Upper lobe of right lung (tissue), 1 donor: ENCODE data around the gene GLG1. TPM values are rescaled to one million over a fixed set of nuclear protein-coding genes. Genes with fewer than 3 reads are reported as not detected.
"Not testable (repeated sequence)": the region's sequence is repeated elsewhere in the genome, so short reads cannot be mapped to it uniquely, and the experiment has no call there.

ENCODE experiments used
- ATAC-seq: fragments of 200-7000 bp; cut with Tn5 transposase; one replicate; pipeline ENCODE4 v1.9.1; 2020; ENCODE audit warnings: mild to moderate bottlenecking, moderate library complexity
- DNase-seq: peaks from one replicate; pipeline ENCODE4 v3.0.0-alpha.2; 2020
- H3K27ac ChIP-seq: fragments of 200-600 bp; one replicate; pipeline ENCODE4 v1.8.0; 2022
- H3K27me3 ChIP-seq: fragments of 200-600 bp; one replicate; pipeline ENCODE4 v1.8.0; 2022; ENCODE audit warnings: mild to moderate bottlenecking
- H3K36me3 ChIP-seq: fragments of 200-600 bp; one replicate; pipeline ENCODE4 v1.8.0; 2022
- H3K4me1 ChIP-seq: fragments of 200-600 bp; one replicate; pipeline ENCODE4 v1.8.0; 2022
- H3K4me3 ChIP-seq: fragments of 200-600 bp; one replicate; pipeline ENCODE4 v1.8.0; 2022; ENCODE audit warnings: mild to moderate bottlenecking
- H3K9me3 ChIP-seq: fragments of 200-600 bp; one replicate; pipeline ENCODE4 v1.8.0; 2022
- CTCF ChIP-seq: fragments of 200-600 bp; IDR thresholded peaks from one replicate; pipeline ENCODE4 v1.8.0; 2022; ENCODE audit warnings: antibody characterized with exemption
- intact Hi-C: fragments of 100-400 bp; cut with DNase I; formaldehyde crosslinking; loops from one replicate; pipeline ENCODE4 v1.11.0; 2022
- long read RNA-seq: library from polyadenylated mRNA; unstranded; transcript quantifications from one replicate; pipeline ENCODE4 v2.0.0, GENCODE V29; 2021
- total RNA-seq: library from RNA; stranded (reverse); fragmentation: NEBNext Ultra II Directional; extraction: Animal tissue kit (Norgen Biotek cat#: 25700); gene quantifications from one replicate; pipeline ENCODE4 v1.2.1, GENCODE V29; 2021
- donor health status: DM: no; HTN: yes; CAD: no; lungs with severe emphysema.

The GLG1 gene
- total RNA-seq = 112 TPM
- long read RNA-seq, full-length matches to known transcripts = 100 of 157 reads
- long read RNA-seq, partial matches to known transcripts = 51 of 157 reads
- long read RNA-seq, other reads (novel, unspliced or antisense) = 6 of 157 reads

- Histone ChIP-seq H3K4me3 (peak within 1 kb of the TSS; percentile 100), H3K36me3 (no peaks in the 10 kb centered on the region), H3K9me3 (no peaks in the 10 kb centered on the region), H3K27ac (peak within 1 kb of the TSS; percentile 97), H3K4me1 (peaks cover 25% of the 10 kb centered on the region), H3K27me3 (no peaks in the 10 kb centered on the region)
- no peak for TF ChIP-seq CTCF
- peak; percentile 99 for ATAC-seq
- intact Hi-C loops = no loop called here
- DNase-seq = peak; percentile 96
These were observed at the start of gene GLG1 for GRCh38 chr16:74606521-74607309. GLG1 (minus strand) TSS chr16:74607114; CDS start chr16:74607094, 20 bp downstream.

- H3K4me3 ChIP-seq = no peak overlapping the region
- intact Hi-C loops = no loop called here
- ATAC-seq (no peak), DNase-seq (no peak)
- TF ChIP-seq CTCF = no peak
- no peak overlapping the region for H3K27ac ChIP-seq
- H3K36me3 ChIP-seq = peaks cover 51% of the 10 kb centered on the region
- H3K9me3 ChIP-seq = no peaks in the 10 kb centered on the region
- H3K27me3 ChIP-seq = no peaks in the 10 kb centered on the region
- H3K4me1 ChIP-seq = peaks cover 5% of the 10 kb centered on the region
These were observed 47.7 kb upstream of the GLG1 start for GRCh38 chr16:74654536-74655050.

- intact Hi-C loops = not testable (repeated sequence)
- H3K36me3 ChIP-seq = peaks cover 48% of the 10 kb centered on the region
These were observed 46.0 kb upstream of the GLG1 start for GRCh38 chr16:74652883-74653282.

GRCh38 chr16:74652249-74652648 is 45.3 kb upstream of the GLG1 start:
- Histone ChIP-seq H3K27me3 (no peaks in the 10 kb centered on the region), H3K9me3 (no peaks in the 10 kb centered on the region), H3K27ac (no peak overlapping the region), H3K4me1 (peaks cover 5% of the 10 kb centered on the region), H3K4me3 (no peak overlapping the region), H3K36me3 (peaks cover 54% of the 10 kb centered on the region)
- ATAC-seq = no peak
- intact Hi-C loops = no loop called here
- no peak for DNase-seq
- TF ChIP-seq CTCF = no peak

More at GRCh38 chr16:74652883-74653282, 46.0 kb upstream of the GLG1 start:
- not testable (repeated sequence) for H3K27me3 ChIP-seq, H3K4me1 ChIP-seq, H3K27ac ChIP-seq, ATAC-seq, H3K9me3 ChIP-seq, DNase-seq, H3K4me3 ChIP-seq

- no peak for ATAC-seq
- H3K4me1 ChIP-seq = peaks cover 5% of the 10 kb centered on the region
- no peaks in the 10 kb centered on the region for H3K9me3 ChIP-seq
- peaks cover 52% of the 10 kb centered on the region for H3K36me3 ChIP-seq
- no peak overlapping the region for H3K27ac ChIP-seq
- H3K27me3 ChIP-seq = no peaks in the 10 kb centered on the region
- intact Hi-C loops = no loop called here
- TF ChIP-seq CTCF = no peak
- H3K4me3 ChIP-seq = no peak overlapping the region
- DNase-seq = no peak
These were observed 44.9 kb upstream of the GLG1 start for GRCh38 chr16:74651841-74652240.

GRCh38 chr16:74650966-74651567 is 44.2 kb upstream of the GLG1 start:
- Histone ChIP-seq H3K9me3 (no peaks in the 10 kb centered on the region), H3K27ac (no peak overlapping the region), H3K4me3 (no peak overlapping the region), H3K4me1 (peaks cover 5% of the 10 kb centered on the region), H3K27me3 (no peaks in the 10 kb centered on the region), H3K36me3 (peaks cover 50% of the 10 kb centered on the region)
- DNase-seq = no peak
- no peak for ATAC-seq
- intact Hi-C loops = no loop called here
- peak; percentile 47 for TF ChIP-seq CTCF
